Right kidney (tissue), 1 donor: ENCODE data around the gene HAL.

Experiments
- DNase-seq: peaks from one replicate; pipeline ENCODE4 v3.0.0-alpha.2; 2016

HAL gene

GRCh38 chr12:96014943-96015599 is 18.9 kb upstream of the HAL start:
- DNase-seq, result no peak

GRCh38 chr12:96007729-96008128 is 11.6 kb upstream of the HAL start:
- DNase-seq, result no peak

GRCh38 chr12:96006727-96007126 is 10.6 kb upstream of the HAL start:
- DNase-seq, result no peak

DNA sequence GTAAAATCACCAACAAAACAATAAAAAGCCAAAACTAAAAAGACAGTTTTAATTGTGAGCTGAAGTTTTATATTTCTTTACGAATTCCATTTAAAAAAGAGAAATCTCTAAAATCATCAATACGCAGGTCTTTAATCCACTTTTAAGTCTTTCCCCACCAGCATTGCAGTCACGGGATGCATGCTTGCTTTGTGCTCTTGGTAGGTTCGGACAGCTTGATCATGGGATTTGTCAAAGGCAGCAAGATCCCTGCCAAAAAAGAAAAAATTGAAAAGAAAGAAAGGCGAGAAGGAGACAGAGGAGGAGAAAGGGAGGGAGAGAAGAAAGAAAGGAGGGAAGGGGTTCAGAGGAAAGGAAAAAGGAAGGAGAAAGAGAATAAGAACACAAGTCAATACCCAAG is 4.7 kb upstream of the HAL start:
- no peak for DNase-seq

DNA sequence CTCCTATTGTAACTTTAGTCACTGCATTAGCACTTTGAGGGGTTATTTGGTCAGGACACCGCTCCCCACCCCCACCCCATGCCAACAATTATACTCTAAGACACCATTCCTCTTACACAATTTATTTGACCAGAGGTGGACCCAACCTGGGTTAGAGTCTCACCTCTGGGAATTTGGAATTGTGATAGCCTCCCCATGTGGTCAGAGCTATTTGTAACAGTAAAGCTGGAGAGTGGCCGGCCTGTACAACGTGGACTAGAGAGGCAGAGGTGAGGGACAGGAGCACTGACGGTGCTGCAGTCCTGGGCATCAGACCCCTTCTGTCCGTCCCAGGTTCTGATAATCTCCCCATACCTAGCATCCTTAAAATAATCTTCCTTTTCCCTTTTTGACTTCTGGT is 3.3 kb upstream of the HAL start:
- DNase-seq, result no peak

DNA sequence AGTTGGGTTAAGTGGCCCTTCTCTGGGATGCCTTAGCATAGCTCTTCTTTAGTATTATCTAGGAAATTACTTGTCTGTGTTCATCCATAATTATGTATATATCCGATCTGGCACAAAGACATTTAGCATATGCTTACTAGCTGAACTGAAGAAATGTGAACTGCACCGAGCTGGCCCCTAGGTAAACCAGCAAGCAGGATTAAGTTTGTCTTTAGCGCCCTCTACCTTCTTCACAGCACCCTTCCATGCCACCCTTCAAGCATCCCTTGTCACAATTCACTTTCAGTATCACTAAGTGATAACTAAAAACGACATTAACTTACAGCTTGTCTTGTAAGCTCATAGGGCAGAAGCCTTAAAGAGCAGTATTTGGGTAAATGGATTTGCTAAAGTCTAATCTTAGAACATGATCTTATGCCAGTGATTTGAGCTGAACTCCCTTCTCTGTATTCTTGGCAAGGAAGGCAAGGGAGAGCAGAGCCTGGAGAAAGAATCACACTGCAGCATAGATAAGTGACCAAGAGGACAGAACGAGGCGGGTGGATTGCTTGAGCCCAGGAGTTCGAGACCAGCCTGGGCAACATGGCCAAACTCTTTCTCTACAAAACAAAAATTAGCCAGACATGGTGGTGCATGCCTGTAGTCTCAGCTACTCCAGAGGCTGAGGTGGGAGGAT is 2.6 kb upstream of the HAL start:
- no peak for DNase-seq

- DNase-seq, result no peak
Measured at GRCh38 chr12:95997911-95998510, 1.9 kb upstream of the HAL start.

GRCh38 chr12:95997276-95997675 is 1.1 kb upstream of the HAL start:
- DNase-seq, result no peak

DNA sequence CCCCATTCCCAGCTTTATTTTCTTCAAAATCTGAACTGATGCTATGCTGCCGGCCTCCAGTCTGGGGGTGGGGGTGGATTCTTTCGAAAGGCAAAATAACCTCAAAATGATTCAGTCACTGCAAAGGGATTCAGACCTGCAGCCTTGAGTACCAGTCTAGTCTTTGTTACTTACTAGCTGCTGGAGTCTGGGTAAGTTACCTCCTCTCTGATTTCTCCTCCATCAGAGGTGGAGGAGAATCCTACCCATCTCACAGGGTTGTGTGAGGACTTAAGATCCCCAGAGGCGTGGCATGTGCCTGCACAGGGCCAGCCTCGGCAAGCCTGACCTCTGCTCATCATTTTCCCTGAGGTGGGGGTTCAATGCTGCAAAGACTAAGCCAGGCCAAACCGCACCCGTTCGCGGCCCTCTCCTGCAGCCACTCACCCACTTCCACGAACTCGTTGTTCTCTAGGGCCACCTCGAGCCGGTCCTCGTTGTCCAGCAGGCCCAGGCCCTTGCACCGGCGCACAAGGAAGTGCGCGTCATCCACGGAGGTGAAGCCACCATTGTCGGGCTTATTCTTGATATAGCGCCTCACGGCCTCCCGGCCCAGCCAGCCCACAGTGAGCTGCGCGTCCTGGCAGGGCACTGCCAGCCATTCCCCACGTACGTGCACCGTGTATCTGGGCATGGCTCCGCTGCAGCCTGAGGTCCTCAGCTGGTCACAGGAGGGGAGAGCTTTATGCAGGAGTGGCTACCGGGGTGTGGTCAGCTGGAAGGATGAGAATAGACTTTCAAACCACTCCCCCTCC is 709 bp downstream of the HAL start:
- no peak for DNase-seq

- no peak for DNase-seq
Measured at GRCh38 chr12:95994476-95994875, 1.7 kb downstream of the HAL start.

DNA sequence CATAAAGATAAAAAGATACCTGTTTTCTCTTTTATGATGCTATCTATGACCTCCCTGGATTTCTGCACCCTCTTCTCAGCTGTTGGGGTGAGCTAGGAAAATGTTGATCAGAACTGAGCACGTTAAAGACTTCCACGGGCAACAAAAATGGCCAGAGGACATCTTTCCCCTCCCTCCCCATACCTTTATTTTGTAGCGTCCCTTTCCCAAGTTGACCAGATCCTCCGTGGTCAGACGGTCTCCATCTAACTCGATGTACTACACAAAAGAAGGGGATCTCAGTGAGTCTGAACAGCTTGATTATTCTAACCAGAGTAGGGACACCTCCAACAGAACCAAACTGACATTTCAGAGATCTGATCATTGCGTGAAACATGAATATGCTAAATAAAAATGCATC is 2.2 kb downstream of the HAL start:
- no peak for DNase-seq

DNA sequence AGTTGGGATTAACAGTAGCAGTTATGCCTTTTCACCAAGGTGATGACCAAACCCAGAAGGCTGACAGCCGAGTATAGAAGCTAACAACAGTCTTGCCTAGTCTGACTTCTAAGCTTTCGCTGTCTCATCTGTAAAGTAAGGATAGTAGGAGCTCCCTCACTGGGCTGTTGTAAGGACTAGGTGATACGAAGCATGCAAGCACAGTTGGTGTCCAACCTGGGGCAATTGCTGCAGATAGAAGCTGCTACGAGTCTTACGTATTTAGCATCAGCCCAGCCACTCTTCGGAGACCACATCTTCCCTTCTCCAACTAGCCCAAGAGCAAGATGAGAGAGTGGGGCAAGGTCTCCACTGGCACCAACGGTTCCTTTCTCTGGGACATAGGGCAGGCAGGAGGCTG is 6.0 kb downstream of the HAL start:
- no peak for DNase-seq

GRCh38 chr12:95989504-95990123 is 6.5 kb downstream of the HAL start:
- no peak for DNase-seq

DNA sequence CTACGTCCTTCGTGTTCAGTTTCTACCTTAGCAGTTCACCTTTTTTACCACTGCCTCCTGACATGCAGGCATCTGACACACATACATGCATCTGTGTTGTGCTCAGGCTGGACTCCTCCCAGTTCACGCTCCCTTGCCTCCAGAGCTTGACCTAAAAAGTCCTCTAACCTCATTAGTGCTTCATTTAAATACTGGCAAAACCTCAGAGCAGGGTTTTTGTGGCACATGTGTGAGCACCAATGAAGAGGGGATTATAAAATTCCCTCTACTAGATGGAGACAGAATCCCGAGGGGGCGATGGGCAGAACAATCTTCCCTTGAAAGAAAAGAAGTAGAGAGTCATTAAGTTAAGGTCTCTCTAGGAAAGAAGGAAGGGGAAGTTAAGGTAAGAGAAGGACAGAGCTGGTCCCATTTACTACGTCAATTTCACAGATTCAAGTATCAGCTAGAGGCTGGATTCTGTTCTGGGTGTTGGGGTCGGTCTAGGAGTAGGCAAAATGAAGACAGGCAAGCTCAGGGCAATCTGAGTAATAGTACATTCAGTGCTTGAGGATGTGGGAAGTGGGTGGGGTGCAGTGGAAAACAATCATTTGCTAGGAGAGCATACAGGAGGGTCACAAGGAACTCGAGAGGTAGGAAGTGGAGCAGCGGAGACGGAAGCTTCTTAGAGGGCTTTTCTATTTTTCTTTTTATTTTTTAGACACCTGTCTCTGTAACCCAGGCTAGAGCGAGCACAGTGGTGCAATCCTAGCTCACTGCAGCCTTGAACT is 7.5 kb downstream of the HAL start:
- no peak for DNase-seq

DNA sequence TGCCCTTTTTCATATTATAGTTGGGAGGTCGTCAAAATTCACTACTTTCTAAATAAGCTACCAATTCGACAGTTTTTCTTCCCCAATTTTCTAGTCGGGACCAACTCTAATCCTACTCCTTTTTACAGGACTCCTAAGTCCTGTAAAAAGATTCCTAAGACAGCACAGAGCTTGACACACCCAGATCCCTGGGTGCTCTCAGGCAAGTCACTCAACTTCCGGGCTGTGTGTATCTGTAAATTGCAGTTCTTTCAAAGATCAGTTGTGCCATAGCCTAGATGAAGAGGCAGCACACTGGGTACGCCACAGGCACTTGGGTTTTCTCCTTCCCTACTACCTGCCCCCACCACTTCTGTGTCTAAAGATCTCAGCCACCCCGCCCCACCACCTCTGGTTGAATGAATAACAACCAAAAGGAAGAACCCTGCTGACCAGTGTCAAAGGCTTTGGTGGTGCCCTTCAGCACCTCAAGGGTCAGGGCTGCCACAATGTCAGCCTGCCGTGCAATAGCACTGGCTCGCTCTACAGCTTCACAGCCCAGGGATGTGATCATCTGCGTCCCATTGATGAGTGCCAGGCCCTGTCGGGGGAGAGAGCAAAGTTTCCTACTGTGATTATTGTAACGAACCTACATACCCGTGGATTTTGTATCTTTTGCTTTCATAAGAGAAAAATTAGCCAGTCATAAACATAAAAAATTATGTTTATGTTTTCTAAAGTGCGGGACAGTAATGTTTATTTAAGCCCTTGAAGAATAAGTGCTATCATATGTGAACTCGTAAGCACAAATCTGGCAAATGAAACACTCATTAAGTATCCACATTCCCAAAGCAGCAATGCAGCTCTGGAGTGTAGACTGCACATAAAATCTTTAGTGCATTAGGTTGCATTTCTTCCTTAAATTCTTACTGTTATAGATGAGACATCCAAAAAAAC is 9.2 kb downstream of the HAL start:
- DNase-seq, result no peak

- no peak for DNase-seq
Measured at GRCh38 chr12:95984682-95985081, 11.5 kb downstream of the HAL start.

- no peak for DNase-seq
Measured at GRCh38 chr12:95982602-95983001, 13.5 kb downstream of the HAL start.

GRCh38 chr12:95980437-95980836 is 15.7 kb downstream of the HAL start:
- no peak for DNase-seq

- no peak for DNase-seq
Measured at GRCh38 chr12:95978774-95979173, 17.4 kb downstream of the HAL start.

GRCh38 chr12:95978351-95978750 is 17.8 kb downstream of the HAL start:
- DNase-seq, result no peak
